GM21367 (cell line): ENCODE data around the gene PRR5L.

ENCODE experiments used
- ATAC-seq: cut with Tn5 transposase; IDR thresholded peaks from one replicate; pipeline ENCODE4 v1.9.1; 2021; ENCODE audit not compliant: unreplicated experiment

PRR5L gene

DNA sequence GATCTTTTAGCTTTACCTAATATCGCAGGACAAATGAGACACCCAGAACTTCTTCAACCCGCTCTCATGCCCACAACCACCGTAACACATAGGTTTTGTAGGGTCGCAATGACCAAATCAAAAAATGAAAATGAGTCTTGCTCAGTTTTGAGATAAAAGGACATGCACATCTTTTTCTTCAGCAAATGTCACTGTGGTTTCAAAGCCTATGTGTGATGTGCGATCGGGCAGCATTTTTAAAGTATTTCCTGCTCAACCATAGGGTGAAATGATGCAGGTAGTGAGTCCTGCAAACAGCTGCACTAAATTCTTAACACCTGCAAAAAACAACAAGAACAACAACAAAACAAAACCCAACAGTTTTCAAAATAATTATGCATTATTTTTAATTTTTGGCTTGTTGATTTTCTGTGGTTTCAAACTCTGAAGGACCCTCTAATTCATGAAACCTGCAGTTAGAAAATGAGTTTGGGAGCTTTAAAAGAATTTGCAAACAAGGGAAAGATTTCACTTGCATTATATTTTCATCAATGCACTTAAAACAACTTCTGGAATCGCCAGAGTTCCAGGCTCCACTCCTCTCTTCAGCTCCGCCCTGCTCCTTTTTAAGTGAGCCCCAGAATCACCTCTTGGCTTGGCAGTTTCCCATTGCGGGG, 79.4 kb downstream of the PRR5L start:
- ATAC-seq = no peak

- no peak for ATAC-seq
These were observed 80.2 kb downstream of the PRR5L start for GRCh38 chr11:36376009-36376887.

DNA sequence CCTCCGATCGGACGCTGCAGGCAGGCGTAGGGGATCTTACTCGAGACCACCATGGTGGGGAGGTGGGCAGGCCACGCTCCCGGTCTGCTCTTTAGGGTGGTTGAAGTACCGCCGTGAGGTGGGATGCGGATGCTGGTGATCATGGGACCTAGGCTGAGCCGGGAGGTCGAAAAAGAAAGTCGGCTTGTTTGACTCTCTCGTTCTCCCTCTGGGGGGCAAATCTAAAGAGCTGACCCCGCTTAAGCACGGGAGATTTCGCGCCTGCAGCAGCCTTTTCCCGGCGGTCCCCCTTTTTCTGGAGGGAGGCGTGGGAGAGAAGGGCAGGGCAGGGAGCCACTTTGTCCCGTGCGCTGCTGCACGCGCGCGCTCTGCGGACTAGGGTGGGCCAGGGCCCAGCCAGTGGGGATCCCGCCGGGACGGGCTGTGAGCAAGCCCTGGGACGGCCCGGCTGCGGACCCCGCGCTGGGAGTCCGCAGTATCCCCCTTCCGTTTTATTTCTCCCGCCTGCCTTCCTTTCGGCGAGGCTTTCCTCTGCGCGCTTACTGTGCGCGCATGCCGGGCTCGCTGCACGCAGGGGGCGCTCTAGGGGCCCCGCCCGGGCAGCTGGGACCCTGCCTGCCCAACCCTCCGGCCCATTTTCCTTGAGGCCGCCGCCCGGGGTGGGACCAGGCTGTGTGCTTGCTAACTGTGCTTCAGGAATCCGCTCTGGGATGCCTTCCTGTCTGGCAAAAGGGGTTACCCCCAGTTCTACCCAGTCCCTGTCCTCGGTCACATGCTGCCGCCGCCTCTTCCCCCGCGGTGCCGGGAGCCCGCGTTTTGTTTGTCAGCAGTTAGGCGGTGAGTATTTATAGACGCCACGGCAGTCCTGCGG, 81.0 kb downstream of the PRR5L start:
- peak; percentile 60 for ATAC-seq

GRCh38 chr11:36377759-36378564, 81.9 kb downstream of the PRR5L start:
- no peak for ATAC-seq

DNA sequence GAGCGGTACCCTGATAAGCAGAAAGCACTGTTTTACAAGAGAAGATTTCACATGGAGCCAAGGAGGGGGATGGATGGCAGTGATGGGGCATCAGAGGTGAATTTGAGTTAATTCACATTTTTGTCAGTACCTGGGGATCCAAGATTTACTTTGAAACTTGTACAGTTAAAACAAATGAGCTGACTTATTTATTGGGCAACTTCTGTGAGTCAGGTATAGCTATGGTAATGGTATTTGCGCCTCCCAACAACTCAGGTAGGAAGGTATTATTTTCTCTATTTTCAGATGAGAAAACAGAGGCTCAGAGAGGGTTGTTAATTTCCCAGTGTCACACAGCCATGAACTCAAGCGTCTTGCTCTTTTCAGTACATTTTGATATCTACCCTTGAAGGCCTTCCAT, 83.6 kb downstream of the PRR5L start:
- no peak for ATAC-seq

GRCh38 chr11:36380296-36381014, 84.4 kb downstream of the PRR5L start:
- no peak for ATAC-seq

GRCh38 chr11:36381015-36381360, 84.9 kb downstream of the PRR5L start:
- ATAC-seq = no peak

DNA sequence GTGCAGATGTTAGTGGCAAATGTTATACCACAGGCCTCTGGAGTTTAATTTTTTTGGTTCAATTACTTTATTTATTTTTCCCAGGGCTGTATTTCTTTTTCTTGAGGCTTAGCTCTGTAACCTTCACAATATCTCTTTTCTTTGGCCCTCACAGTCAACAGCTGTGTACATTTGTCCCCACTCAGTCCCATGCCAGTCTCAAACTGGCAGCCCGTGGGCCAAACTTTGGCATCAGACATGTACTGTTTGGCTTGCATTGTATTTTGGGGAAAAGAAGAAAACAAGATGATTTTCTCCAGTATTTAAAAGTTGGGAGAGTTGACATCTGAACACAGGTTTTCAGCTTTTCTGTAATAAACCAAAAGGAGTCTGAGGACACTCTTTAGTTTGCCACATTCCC, 87.1 kb downstream of the PRR5L start:
- ATAC-seq = no peak

DNA sequence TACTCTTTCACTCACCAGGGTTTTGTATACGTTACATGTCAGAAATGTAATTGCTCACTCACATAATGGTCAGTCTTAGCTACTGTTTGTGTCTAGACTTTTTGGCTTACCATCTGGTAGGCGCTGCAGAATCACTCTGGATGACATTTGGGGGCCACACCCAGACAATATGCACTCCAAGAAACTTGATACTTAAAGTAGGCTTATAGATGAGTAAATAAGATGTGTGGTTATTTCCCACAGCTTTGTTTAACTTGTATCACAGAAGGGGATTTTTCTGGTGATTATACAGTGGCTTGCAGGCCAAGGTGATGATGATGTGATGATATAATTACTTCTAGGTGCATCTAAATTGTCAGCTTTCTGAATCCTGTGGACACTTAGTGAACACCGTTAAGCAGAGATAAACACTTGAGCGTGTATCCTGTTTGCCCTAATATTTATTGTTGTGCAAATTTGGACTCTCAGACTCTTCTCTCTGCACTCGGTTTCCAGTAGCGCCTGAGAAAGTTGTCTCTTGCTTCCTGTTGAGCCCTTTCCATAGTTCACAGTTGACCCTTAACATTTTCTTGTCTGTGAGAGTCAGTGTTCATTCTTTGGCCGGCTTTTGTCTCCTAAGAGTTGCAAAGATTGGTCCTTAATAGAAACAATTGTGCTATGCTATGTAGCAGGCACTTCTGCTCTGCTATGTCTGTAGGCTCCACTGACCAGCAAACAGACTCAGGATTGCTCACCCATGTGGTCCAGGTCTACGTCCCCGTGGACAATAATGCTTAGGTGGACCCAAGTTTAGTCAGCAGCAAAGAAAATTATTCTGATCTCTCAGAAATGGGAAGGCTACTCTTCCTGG, 89.3 kb downstream of the PRR5L start:
- ATAC-seq = no peak

DNA sequence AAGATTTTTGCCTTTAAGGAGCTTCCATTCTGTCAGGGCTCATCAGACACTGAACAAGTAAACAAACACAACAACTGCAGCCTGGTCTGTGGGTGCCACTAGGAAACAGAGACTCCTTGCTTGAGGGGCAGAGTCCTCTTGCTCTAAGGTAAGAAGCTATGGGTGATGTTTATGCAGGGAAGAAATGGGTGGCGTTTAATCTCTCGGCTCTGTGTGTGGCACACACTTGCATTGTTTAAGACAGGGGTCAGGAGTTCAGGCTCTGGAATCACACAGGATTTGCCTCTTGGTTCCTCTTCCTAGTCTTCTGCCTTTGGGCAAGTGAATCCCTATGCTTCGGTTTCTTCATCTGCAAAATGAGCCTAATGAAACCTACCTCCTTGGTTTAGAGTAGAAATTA, 90.3 kb downstream of the PRR5L start:
- ATAC-seq = no peak

DNA sequence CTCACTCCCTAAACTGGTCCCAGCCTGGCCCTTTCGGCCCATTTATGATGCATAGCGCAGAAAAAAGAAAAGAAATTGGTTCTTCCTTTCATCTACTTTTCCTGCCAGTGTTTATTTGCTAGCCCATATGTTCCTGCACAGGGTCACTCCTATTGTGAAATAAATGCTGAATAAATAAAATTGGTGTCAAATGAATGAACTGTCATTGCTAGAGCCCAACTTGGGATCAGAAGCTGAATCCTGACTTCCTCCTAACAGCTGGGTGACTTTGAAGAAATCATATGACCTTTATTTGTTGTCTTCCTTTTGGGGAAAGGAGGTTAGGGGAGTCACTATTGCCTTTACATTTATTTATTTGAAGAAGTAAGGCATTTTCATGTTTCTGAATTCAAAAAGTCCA, 92.0 kb downstream of the PRR5L start:
- no peak for ATAC-seq

- ATAC-seq = no peak
These were observed 92.9 kb downstream of the PRR5L start for GRCh38 chr11:36388951-36389350.

DNA sequence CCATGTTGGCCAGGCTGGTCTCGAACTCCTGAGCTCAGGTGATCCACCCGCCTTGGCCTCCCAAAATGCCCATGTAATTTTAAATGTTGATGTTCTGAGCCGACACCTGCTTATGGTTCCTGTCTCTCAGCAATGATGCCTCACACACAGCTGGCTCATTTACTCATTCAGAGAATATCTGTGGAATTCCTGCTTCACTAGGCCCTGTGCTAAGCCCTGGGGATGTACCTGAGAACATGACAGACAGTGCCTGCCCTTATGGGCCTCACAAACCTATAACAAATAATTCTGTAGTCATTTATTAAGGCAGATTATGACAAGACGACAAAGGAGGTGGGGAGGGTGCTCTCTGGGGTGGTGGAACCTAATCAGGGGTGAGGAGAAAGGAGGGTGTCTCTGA, 93.7 kb downstream of the PRR5L start:
- ATAC-seq = no peak

DNA sequence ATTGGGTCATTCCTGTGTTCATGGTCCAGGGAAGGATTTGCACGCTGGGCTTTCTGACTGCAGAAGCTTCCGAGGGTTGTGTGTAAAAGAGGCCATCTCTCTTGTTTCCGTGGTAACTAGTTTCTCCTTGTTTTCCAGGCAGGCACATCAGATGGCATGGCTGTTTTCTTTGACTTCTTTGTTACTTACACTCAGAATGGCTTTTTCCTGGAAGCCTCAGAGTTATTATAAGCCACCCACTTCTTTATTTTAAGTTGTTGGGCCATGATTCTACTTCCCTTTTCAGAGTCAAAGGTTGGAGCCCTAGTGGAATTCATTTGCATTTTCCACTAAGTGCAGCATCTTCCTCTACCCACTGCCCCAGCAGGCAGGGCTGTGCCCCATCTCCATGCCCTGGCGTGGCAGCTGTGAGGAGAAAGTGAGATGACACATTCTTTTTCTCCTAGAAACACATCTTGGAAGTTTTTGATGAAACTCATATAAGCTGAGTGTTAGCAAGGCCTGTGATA, 94.9 kb downstream of the PRR5L start:
- no peak for ATAC-seq

GRCh38 chr11:36392196-36392595, 96.1 kb downstream of the PRR5L start:
- no peak for ATAC-seq

DNA sequence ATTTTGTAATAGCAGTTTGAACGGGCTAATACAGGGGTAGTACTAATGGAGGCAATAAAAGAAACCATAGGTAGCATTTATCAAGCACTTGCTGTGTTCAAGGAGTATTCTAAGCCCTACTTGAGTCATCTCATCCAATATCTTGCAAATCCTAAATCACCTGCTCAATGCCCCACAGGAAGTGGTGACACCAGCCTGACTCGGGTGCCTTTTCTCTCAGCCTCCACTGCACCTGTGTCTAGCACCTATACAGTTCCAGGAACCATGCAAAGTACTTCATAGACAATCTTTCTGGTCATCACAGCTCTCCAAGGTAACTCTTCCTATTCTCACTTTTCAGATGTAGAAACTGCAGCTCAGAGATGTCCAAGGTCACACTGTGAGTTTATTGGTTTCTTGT, 98.0 kb downstream of the PRR5L start:
- ATAC-seq = no peak

- no peak for ATAC-seq
These were observed 98.8 kb downstream of the PRR5L start for GRCh38 chr11:36394926-36395325.

- no peak for ATAC-seq
These were observed 100.1 kb downstream of the PRR5L start for GRCh38 chr11:36395978-36396736.
